NCI-H524 treated with DMSO at 0.1 percent for 48 hours (cell line): Measurements from ENCODE around the gene TTLL13.
"Not testable (repeated sequence)": the region's sequence is repeated elsewhere in the genome, so short reads cannot be mapped to it uniquely, and the experiment has no call there.

Experiments
- DNase-seq: peaks from one replicate; lab custom pipeline; 2025; lab: John Stamatoyannopoulos, UW

The TTLL13 gene

GRCh38 chr15:90287101-90287500, 37.7 kb downstream of the TTLL13 start:
- DNase-seq = no peak

GRCh38 chr15:90287946-90288345, 38.6 kb downstream of the TTLL13 start:
- no peak for DNase-seq

GRCh38 chr15:90291679-90292356, 42.5 kb downstream of the TTLL13 start:
- DNase-seq = peak; percentile 15

- DNase-seq = peak; percentile 19
Observed at GRCh38 chr15:90293040-90293810, 43.9 kb downstream of the TTLL13 start.

- DNase-seq = no peak
Observed at GRCh38 chr15:90294159-90294558, 44.8 kb downstream of the TTLL13 start.

- DNase-seq = peak; percentile 19
Observed at GRCh38 chr15:90294601-90295269, 45.4 kb downstream of the TTLL13 start.

GRCh38 chr15:90295270-90295648, 45.9 kb downstream of the TTLL13 start:
- no peak for DNase-seq

- DNase-seq = not testable (repeated sequence)
Observed at GRCh38 chr15:90296316-90296884, 47.0 kb downstream of the TTLL13 start.

- no peak for DNase-seq
Observed at GRCh38 chr15:90297021-90297420, 47.7 kb downstream of the TTLL13 start.

GRCh38 chr15:90300541-90300940, 51.2 kb downstream of the TTLL13 start:
- no peak for DNase-seq

GRCh38 chr15:90300988-90301706, 51.8 kb downstream of the TTLL13 start:
- peak; percentile 5 for DNase-seq

- DNase-seq = no peak
Observed at GRCh38 chr15:90301707-90302300, 52.4 kb downstream of the TTLL13 start.

- DNase-seq = not testable (repeated sequence)
Observed at GRCh38 chr15:90305355-90305754, 56.0 kb downstream of the TTLL13 start.

- DNase-seq = no peak
Observed at GRCh38 chr15:90305932-90306331, 56.6 kb downstream of the TTLL13 start.

- DNase-seq = no peak
Observed at GRCh38 chr15:90306560-90306959, 57.2 kb downstream of the TTLL13 start.

- no peak for DNase-seq
Observed at GRCh38 chr15:90307661-90308060, 58.3 kb downstream of the TTLL13 start.

GRCh38 chr15:90309020-90309419, 59.7 kb downstream of the TTLL13 start:
- no peak for DNase-seq
